NCI-H345 treated with DMSO at 0.1 percent for 48 hours (cell line): ENCODE results near the gene OR3A3.

Experiments used
- DNase-seq: peaks from one replicate; lab custom pipeline; 2025; ENCODE audit not compliant: unreplicated experiment; lab: John Stamatoyannopoulos, UW

OR3A3 gene

GRCh38 chr17:3471599-3471998 is 60.4 kb downstream of the OR3A3 start, which contains the start of gene SPATA22:
Gene SPATA22 (minus strand): TSS chr17:3471819. CDS start chr17:3469325, 2,494 bp downstream.
- no peak for DNase-seq

- DNase-seq = no peak
Observed at GRCh38 chr17:3472137-3472536, 61.0 kb downstream of the OR3A3 start.
